HG03025 (cell line): ENCODE data around the gene B3GNT8.
"Not testable (repeated sequence)": the region's sequence is repeated elsewhere in the genome, so short reads cannot be mapped to it uniquely, and the experiment has no call there.

ENCODE experiments used
- ATAC-seq: cut with Tn5 transposase; IDR thresholded peaks from one replicate; pipeline ENCODE4 v1.9.1; 2021; ENCODE audit warnings: mild to moderate bottlenecking, moderate library complexity; ENCODE audit not compliant: unreplicated experiment, low FRiP score

B3GNT8 gene

DNA sequence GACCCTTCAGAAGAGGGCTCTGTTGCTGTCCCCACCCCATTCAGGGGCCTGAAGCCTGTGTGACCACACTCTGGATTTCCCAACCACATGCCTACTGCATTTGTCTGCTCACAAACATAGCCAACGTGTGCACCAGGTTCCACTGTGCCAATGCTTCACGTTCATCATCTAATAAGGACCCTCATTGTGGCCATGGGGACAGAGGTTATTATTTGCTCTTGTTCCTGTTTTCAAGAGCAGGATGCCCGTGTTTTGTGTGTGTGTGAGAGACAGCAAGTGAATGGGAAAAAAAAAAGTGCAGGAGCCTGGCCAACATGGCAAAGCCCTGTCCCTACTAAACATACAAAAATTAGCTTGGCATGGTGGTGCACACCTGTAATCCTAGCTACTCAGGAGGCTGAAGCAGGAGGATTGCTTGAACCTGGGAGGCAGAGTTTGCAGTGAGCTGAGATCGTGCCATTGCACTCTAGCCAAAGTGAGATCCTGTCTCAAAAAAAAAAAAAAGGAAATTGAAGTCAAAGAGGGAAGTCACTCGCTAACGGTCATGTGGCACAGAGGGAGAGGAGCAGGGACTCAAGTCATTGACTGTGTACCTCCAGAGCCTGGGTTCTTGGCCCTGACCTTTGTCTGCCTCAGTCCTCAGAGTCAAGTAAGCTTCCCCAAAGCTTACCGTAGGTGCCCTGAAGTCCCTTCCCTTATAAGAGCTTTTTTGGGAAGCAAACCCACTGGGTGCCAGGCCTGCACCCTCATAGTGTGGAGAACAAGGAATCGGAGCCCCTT, 6.9 kb downstream of the B3GNT8 start:
- ATAC-seq = no peak

DNA sequence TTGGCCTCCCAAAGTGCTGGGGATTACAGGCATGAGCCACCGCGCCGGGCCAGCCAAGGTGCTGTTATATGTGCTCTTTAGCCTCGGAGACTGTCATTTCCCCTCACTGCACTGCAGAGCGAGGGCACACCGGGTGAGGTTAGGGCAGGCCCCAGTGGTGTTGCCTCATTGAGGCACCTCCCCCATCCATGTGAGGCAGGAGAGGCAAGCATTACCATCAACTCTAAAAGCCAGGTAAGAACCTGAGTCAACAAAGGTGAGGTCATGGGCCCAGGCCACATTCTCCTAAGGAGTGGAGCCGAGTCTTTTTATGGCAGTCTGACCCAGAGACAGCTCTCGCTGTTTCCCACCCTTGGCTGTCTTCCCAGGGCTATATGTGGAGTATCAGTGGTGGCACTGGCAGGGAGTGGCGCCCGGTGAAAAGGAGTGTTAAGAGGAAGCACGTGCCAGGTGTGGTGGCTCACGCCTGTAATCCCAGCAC, 10.9 kb downstream of the B3GNT8 start:
- ATAC-seq = no peak

DNA sequence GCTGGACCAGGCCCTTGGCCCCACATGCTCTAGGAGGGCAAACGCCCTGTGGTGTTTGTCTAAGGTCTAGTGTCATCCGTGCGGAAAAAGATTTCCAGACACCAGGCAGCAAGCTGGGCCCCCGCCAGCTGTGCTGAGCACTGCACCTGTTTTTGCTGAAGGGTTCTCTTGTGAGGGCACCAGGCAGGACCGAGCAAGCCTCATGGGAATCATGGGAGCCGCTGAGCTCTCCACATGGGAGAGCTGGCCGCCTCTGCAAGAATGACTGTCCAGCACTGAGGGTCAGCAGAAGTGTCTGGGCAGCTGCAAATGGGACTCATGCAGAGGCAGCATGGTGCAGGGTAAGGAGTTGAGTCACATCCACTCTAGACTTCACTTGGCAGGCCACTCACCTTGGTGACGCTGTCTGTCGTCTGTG, 12.0 kb downstream of the B3GNT8 start:
- ATAC-seq = no peak

DNA sequence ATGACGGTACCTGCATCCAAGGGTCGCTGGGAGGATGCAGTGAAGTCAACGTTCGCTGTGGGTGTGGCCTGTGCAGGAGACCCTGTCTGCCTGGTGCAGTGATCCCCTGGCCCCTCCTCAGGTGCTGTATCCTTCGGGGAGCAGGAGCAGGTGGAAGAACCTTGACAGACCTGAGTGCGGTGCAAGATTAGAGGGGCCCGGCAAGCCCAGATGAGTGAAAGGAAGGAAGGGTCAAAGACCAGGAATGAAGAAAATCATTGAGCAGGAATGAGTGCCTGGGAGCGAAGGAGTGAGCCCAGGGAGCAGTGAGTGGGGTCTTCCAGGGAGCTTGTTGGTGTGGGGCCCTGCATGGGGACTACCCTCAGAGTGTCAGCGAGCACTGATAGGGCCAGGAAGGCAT, 12.7 kb downstream of the B3GNT8 start:
- ATAC-seq = no peak

DNA sequence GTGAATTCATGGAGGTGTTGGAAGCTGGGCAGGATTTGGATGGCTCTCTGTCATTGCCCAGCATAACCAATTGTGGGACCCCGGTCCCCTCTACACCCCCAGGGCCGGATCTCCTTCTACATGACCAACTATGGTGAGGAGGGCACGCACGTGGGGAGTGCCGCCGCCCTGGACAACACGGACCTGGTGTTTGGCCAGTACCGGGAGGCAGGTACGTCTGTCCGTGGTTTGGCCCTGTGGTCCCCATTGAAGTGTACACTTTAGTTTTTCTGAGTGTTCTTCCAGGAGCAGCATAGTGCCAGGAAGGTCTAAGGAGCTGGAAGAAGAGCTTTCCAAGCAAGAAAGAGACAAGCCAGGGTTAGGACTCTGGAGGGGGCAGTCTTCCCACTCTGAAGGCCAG, 13.2 kb downstream of the B3GNT8 start:
- ATAC-seq = no peak

DNA sequence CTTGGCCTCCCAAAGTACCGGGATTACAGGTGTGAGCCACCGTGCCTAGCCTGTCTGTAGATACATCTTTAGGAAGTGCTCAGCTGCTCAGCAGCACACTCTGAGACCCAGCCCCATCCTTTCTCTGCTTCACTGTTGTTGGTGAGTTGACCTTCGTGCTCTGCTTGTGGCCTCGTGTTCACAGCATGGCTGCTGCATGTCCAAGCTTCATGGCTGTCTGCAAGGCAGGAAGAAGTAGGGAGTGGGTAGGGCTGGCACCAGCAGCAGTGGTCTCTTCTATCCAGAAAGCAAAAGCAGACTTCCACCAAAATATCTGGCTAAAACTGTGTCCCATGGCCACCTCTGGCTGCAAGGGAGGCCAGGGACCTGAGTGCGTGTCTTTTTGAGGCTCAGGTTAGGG, 14.2 kb downstream of the B3GNT8 start:
- no peak for ATAC-seq

DNA sequence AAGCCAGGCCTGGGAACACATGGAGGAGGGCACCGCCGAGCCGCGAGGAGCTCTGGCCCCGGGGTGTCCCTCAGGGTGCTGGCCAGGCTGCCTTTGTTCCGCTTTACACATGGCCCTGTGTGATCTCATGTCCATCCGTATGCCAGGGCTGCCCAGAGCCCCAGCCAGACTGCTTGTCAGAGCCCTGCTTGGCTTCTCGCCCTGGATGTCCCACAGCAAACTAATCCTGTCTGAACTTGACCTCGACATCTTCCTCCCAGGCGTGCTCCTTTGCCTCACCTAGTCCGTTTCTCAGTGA, 15.3 kb downstream of the B3GNT8 start:
- ATAC-seq = no peak

DNA sequence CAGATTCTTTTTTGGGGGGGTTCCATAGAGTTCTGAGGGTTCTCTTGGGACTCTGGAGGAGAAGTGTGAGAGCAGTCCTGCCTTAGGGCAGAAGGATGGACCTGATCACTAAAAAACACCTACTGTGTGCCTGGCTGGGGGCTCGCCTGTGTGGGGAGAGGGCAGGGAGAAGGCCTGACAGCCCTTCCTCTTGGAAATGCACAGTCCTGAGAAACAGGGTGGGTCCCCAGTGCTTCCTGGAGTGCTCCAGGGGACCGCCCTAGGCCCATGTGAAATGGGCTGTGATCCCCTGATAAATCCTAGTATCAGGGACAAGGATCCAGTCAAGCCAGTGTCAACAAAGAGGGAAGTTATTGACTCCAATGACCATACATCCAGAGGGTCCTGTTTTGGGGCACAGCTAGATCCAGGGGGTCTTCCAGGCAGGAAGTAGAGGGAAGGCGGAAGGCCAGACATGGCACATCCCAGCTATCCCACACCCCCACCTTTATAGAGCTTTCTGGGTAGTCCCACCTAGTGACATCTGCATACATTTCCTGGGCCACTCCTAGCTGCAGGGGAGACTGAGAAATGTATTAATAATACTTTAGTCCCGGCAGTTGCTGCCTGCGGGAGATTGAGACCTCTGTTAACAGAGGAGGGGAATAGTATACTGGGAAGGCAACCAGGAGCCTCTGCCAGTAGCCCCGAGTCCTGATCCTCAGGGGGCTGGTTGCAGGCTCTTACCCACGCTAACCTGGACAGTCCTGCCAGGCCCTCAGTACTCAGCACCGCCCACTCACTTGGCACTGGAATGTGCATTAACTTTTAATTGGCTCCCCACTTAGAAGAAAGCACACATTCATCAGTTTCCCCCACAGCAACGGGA, 15.8 kb downstream of the B3GNT8 start:
- no peak for ATAC-seq

DNA sequence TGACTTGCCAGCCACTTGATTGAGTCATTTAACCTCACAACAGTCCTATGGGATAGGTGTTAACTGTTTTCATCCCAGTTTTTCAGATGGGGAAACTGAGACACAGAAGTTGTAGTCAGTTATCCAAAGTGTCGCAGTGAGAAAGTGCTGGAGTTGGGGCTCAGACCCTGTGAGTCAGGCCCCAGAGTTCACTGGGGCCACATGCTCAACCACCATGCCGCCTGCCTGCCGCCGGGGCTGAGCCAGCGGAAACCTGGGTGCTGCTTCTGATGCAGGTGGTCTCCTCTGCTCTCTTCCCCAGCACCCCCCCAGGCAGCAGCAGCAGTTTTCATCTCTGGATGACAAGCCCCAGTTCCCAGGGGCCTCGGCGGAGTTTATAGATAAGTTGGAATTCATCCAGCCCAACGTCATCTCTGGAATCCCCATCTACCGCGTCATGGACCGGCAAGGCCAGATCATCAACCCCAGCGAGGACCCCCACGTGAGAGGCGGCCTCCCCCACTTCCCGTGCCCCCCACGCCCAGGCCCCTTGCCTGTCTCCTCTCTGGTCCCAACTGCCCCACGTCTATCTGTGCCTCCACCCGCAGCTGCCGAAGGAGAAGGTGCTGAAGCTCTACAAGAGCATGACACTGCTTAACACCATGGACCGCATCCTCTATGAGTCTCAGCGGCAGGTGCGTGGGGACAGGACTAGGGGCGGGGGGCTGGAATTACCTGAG, 16.7 kb downstream of the B3GNT8 start:
- ATAC-seq = no peak

DNA sequence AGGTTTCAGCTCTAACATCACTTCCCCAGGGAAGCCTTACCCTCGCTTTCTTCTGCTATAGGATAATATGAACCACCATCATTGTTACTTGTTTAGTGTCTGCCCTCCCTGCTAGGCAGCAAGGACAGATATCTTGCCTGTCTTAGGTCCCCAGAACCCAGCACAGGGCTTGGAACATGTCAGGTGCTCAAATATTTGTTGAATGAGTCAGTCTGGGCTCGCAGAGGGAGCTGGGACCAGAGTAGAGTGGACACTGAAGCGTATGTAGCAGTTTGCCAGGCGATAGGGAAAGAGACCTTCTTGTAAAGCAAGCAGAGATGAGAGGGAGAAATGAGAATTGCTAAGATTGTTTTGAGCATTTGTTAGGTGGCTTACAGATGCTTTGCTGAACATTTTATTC, 17.9 kb downstream of the B3GNT8 start:
- ATAC-seq = no peak

DNA sequence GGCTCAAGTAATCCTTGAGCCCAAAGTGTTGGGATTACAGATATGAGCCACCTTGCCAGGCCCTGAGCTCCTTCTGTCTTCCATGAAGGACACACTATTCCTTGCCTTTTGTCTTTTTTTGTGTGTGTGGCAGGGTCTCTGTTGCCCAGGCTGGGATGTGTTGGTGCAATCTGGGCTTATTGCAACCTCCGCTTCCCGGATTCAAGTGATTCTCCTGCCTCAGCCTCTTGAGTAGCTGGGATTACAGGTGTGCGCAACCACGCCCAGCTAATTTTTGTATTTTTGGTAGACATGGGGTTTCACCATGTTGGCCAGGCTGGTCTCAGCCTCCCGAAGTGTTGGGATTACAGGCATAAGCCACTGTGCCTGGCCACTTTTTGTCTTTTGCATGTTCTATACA, 18.3 kb downstream of the B3GNT8 start:
- ATAC-seq = not testable (repeated sequence)

DNA sequence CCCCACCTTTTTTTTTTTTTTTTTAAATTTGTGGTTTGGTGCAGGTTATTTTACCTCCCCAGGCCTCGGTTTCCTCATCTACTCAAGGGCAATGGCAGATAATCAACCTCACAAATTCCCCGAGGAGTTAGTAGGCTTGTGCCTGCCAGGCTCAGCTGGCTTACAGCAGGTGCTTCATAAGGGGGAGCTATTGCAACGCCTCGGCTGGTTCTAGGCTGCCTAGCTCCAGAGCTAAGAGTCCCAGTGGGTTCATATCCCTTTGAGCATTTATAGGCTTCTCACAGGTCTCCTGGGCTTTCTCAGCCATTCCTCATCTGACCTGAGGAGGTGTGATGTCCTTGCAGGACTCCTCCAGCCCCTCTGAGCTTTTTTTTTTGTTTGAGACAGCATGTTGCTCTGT, 18.9 kb downstream of the B3GNT8 start:
- no peak for ATAC-seq

DNA sequence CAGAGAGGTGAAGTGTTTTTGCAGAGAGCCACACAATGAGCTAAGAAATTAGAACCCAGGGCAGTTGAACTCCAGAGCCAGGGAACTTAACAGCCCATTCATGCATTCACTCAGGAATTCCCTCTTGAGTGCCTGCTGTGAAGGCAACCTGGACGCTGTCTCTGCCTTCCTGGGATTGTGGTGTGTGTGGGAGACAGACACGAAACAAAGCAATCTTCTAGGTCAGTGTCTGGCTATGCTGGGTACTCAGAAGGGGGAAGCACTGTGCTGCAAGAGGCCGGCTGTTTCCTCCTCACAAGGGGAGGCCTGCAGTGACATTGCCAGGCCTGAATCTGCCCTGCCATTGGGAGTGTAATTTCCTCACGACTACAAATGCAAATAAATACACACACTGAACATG, 19.9 kb downstream of the B3GNT8 start:
- ATAC-seq = no peak

DNA sequence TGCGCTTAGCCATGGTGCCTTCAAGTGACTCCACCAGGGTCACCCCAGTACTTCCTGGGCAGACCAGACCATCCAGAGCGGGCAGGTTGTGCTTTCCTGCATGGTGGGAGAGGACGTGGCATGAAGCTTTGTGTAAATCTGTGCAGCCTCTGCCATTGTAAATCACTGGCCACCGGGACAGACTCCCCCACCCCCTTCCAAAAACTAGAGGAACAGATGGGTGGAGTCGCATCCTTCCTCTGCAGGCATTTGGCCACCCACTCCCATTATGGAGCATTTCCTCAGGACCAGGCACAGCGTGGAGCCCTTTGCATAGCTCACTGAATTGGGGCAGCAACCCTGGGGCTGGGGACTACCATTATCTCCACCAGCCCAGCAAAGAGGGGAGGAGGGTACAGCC, 21.4 kb downstream of the B3GNT8 start:
- no peak for ATAC-seq

DNA sequence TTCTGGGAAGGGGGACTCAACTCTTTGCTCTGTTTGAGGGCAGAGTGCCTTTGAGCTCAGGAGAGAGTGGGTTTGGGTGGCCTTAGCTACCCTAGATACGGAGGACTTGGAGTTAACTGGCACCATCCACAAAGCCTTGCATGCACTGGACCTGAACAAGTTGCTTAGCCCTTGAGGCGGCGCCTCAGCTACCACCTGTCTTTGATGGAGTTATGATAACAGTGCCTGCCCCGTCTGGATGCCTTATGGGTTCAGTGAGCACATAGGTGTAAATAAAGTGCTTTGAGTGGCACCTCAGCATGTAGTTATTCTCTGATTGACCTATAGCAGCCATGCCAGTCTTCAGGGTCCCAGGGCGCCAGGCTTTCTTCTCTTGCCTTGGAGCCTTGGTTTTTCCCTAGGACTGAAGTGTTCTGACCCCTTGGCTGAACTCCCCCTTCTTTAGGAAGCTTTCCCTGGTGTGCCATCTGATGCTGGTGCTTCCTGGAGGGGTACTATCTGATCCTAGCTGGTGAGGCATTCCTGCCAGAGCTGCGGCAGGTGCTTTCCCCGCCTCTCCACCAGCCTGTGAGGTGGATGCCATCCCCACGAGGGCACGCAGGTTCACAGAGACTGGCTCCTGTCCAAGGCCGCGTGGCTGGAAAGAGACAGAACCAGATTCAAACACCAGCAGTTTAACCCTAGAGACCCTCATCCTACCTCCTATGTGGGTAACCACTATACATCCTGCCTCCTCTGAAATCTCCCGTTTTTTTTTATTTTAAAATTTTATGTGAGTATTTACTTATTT, 23.8 kb downstream of the B3GNT8 start:
- no peak for ATAC-seq

DNA sequence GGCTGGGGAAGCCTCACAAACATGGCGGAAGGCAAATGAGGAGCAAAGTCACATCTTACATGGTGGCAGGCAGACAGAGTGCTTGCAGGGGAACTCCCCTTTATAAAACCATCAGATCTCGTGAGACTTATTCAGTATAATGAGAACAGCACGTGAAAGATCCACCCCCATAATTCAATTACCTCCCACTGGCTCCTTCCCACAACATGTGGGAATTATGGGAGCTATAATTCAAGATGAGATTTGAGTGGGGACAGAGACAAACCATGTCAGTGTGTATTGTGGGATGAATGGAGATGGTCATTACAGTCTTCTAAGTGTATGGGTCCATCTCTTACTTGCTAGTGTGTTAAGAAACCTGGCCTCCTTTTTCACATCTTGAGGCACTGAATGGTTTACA, 25.2 kb downstream of the B3GNT8 start:
- ATAC-seq = no peak

DNA sequence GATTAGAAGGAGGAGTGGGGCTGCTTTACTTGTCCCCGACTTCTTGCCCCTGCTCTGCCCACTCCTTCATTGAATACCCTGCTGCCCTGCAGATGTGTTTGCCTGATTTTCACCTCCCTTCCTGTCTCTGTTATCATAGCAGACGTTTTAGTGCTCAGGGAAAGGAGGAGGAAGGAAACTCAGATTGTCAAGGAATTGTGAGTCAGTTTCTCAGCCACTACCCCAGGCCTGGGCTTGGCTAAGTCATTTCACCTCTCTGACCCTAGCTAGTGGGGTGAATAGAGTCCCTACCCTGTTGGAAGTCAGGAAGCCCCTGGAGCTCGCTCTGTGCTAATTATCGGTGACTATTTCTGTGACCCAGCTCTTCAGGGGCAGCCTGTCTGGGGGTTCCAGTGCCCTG, 25.7 kb downstream of the B3GNT8 start:
- ATAC-seq = no peak

DNA sequence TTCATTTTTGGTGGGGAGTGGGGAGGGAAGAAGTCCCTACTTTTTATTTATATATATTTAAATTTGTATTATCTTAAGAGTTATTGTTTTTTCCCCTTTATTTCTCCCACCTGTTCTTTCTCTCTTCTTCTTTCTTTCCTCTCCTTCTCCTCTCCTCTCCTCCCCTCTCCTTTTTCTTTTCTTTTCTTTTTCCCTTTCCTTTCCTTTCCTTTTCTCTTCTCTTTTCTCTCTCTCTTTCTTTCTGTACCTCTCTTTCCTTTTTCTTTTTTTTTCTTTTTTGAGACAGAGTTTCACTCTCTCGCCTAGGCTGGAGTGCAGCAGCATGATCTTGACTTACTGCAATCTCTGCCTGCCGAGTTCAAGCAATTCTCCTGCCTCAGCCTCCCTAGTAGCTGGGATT, 27.6 kb downstream of the B3GNT8 start:
- no peak for ATAC-seq

DNA sequence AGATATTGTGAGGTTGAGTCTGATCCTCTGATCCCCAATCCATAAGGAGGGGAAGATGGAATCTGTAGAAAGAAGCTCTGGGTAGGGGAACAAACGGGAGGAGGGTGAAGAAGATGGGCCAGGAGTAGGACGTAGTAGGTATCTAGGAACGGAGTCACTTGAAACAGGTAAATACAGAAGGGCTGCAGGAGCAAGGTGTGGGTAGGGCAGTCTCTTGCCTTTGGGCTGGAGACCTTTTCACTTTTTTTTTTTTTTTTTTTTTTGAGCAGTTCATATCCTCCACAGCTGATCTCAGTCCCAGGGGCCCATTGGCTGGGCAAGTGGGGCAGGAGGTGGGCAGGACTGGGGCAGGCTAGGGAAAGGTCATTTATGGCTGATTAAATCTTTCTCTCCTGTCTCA, 28.1 kb downstream of the B3GNT8 start:
- no peak for ATAC-seq

DNA sequence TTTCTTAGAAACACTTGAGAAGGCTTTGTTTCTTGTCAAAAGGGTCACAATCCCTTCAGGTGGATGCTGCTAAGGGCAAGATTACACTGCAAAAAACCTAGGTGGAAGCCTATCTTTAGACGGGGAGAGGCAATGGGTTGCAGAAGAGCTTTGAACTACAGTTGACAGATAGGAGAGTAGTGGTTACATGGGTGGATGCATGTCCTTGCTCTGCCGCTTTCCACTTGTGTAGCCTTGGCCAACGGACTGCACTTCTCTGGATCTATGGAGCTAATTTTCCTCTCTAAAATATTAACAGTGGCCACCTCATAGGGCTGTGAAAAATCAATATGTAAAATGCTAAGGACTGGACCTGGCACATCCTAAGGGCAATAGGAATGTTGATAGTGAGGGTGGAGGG, 28.6 kb downstream of the B3GNT8 start:
- ATAC-seq = no peak

DNA sequence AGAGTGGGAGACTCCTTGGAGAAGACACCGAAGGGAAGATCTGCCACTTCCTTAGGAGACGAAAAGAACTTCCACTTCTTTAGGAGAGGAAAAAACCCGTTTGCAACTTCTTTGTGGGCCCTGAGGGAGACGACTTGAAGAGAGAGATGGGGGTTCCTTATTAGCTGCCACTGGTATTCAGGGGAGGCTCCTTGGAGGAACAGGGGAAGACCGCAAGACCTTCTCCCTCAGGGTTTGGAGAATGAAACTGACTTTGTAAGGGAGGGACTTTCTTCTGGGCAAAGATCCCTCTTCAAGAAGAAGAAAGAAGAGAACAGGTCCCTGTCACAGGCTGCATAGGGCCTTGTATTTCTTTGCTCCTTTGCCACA, 29.1 kb downstream of the B3GNT8 start:
- no peak for ATAC-seq
